Stimulated activated CD4-positive, alpha-beta T cell treated with anti-CD3 and anti-CD28 coated beads, TNF-alpha, amount 100 ng/mL, for 1 hour (primary cell): ENCODE measurements around the gene HINFP.

Experiments used
- DNase-seq, 3 donors: peaks; one replicate each; pipeline ENCODE4 v3.0.0-alpha.2; 2020; ENCODE audit warnings: low read depth in 3 of 3, low spot score in 1 of 3

The HINFP gene, protein sequence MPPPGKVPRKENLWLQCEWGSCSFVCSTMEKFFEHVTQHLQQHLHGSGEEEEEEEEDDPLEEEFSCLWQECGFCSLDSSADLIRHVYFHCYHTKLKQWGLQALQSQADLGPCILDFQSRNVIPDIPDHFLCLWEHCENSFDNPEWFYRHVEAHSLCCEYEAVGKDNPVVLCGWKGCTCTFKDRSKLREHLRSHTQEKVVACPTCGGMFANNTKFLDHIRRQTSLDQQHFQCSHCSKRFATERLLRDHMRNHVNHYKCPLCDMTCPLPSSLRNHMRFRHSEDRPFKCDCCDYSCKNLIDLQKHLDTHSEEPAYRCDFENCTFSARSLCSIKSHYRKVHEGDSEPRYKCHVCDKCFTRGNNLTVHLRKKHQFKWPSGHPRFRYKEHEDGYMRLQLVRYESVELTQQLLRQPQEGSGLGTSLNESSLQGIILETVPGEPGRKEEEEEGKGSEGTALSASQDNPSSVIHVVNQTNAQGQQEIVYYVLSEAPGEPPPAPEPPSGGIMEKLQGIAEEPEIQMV

DNA sequence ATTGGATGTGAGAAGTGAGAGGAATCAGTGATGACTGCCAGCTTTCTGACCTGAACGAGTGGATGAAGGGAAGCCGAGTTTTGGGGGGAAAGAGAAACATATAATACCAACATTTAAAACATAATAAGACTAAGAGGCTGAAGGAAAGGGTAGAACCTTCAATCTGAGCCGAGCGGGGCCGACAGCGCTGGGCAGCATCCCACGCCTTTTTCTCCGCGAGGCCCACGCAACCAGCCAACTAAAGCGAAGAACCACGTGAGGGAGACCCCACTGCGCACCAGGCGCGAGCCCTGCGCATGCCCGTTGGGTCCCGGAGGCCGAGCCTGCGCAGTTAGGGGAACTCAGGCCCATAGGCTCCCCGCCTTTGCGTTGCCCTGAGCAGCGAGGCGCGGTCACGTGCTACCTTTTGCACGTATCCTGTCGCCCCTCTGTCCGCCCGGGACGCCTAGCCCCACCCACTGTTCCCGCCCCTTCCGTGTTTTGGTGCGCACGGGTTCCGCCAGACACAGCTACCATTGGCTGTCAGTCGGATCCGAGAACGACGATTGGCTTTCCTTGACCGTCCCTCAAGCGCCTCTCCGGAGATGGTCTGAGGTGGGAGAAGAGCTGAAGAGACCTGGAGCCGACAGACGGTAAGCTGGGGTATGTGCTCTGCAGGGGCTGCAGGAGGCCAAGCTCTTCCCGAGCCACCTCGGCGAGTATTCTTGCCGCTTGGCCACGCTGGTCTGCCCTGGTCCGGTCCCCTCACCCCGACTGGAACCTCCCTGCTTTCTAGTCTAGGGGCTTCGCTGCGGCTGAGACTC lies at the start of gene HINFP:
HINFP (plus strand) TSS at position 573 of the 803 bp plus-strand sequence. CDS start 5,365 bp downstream, outside the sequence.
- peak; percentile 99 for DNase-seq

DNA sequence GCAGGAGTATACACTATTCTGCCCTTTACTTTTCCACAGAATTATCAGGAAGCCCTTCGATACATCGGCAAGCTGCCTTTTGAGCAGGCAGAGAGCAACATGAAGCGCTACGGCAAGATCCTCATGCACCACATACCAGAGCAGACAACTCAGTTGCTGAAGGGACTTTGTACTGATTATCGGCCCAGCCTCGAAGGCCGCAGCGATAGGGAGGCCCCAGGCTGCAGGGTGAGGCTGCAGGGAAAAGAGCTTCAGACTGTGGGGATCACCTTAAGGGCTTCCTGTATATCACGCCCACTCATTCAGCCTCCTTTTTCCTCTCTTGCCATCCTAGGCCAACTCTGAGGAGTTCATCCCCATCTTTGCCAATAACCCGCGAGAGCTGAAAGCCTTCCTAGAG lies 43.5 kb upstream of the HINFP start:
- no peak for DNase-seq

DNA sequence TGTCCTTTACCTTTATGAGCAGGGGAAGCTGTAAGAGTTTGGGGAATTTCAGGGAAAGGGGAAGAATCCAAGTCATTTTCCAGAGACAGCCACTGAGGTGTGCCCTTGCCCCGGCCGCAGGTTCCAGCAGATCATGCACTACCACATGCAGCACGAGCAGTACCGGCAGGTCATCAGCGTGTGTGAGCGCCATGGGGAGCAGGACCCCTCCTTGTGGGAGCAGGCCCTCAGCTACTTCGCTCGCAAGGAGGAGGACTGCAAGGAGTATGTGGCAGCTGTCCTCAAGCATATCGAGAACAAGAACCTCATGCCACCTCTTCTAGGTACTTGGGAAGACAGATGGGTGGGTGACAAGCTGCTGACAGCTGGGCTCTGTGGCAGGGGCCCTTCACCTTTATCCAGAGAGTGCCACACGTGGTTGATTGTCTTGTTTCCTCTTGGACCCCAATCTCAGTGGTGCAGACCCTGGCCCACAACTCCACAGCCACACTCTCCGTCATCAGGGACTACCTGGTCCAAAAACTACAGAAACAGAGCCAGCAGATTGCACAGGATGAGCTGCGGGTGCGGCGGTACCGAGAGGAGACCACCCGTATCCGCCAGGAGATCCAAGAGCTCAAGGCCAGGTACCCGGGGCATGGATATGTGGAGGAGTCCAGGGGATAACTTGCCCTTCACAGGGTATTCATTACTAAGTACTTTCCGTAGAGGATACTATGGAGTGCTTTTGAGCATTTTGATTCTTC lies 42.5 kb upstream of the HINFP start:
- no peak for DNase-seq

DNA sequence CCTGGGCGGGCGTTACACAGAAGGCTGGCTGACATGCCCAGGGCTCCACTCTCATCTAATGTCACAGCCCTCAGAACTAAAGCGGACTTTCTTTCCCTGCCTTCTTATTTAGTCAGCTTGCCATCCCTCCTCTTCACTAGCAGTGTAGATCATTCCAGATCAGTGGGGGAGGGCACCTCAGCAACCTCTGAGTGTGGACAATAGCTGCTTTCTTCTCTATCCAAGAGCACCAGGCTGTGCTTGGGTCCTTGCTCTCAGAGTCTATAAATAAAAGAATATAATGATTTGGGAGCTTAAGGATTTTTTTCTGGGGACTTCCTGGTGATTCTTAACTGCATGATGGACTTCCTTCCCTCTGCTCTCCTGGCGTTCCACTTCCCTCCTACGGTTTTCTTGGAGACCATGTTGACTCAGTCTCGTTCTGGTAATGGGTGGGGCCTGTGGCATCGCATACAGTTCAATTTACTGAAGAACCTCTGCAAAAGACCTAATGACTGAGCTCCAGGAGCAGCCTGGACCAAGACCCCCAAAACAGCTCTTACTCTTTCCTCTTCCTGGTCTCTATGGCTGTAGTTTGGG lies 39.6 kb upstream of the HINFP start:
- no peak for DNase-seq

DNA sequence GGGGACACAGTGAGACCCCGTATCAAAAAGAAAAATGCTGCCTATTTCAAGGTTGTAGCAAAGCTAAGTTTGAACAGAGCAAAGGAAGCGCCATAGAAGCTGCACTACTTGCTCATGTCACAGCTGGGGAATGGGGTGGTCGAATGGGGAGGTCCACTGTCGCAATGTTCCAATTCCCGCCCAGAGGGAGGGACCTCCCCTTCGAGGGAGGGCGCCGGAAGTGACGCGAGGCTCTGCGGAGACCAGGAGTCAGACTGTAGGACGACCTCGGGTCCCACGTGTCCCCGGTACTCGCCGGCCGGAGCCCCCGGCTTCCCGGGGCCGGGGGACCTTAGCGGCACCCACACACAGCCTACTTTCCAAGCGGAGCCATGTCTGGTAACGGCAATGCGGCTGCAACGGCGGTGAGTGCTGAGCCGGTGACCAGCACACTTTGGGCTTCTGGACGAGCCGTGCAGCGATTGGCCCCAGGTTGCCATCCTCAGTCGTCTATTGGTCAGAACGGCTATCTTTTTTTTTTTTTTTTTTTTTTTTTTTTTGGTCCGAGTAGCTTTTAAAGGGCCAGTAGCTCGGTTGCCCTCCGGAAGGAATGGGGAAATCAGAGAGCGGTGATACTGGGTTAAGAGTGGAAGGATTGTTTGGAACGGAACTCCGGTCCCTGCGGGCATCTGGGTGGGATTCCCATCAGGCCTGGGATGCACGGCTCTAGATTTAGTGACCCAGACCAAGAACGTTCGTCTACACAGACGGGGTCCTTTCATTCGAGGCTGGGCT lies 36.5 kb upstream of the HINFP start, which contains the start of gene HMBS:
HMBS (plus strand) TSS at position 219 of the 774 bp plus-strand sequence; CDS start at position 372, 153 bp downstream.
- DNase-seq: peak; percentile 69 to 86 (median 70)

DNA sequence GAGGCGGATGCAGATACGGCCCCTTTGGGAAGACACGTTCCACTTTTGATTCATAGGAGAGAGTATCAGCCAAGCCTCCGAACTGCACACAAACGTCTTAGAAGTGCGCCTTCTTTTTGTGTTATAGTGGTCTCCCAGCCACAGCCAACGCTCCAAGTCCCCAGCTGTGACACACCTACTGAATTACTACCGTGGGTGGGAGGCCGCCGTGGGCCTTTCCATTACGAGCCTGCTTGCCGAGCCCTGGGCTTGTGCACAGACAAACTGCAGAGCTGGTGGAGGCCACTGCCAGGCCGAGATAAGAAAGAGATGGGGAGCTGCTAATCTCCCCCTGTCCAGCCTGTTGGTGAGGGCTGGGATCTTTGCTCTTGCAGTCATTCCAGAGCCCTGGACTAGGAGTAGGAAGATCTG lies 35.9 kb upstream of the HINFP start:
- no peak for DNase-seq

DNA sequence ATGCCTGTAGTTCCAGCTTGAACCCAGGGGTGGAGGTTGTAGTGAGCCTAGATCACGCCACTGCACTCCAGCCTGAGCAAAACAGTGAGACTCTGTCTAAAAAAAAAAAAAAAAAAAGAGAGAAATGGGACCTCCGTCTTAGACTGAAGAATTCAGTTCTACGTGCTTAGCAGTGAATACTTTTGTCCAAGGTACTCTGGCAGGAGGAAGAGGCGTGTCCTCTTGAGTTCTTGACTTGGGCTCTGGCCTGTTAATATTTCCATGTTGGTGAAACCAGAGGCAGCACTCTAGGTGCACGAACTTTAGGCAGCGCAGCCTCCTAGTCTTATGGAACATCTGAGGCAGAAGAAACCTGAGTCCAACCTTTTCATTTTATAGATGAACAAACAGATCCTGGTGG lies 34.3 kb upstream of the HINFP start:
- DNase-seq: no peak

DNA sequence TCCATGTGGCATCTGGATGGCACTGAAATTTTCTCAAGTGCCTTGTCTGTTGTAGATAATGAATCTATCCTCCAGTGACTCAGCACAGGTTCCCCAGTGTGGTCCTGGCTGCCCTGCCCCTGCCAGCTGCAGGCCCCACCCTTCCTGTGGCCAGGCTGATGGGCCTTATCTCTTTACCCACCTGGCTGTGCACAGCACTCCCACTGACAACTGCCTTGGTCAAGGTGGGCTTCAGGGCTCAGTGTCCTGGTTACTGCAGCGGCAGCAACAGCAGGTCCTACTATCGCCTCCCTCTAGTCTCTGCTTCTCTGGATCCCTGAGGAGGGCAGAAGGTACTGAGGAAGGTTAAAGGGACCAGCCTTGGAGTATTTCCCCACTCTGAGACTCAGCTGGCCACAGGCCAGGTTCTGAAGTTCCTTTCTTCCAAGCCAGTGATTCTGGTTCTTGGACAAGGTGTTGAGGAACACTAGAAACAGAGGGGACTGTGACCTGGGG lies 33.6 kb upstream of the HINFP start:
- no peak for DNase-seq

DNA sequence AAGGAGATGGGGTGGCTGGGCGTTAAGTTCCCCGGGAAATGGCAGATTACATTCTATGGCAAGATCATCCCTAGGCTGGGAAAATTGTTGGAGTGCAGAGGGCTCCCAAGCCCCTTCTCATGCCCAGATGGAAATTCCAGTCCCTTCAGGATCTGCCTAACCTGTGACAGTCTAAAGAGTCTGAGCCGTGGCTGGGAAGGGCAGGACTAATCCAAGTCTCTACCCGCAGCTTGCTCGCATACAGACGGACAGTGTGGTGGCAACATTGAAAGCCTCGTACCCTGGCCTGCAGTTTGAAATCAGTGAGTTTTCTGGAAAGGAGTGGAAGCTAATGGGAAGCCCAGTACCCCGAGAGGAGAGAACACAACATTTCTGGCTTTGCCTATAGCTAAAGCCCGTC lies 33.0 kb upstream of the HINFP start:
- no peak for DNase-seq

DNA sequence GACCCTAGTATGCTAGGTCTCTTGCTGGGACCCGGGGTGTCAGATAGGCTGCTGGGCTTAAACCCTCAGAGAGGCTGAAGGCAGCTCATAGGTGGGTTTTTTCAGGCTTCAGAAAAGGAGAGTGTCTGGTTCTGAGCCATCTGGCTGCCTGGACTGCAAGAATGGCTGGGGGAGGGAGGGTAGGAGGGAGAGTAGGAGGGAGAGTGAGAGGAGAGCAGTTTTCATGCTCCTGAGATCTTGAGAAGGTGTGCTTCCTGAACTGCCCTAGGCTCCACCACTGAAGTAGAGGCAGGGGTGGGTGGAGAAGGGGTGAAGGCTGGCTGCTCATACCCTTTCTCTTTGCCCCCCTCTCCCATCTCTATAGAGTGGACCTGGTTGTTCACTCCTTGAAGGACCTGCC lies 32.1 kb upstream of the HINFP start:
- DNase-seq: no peak

DNA sequence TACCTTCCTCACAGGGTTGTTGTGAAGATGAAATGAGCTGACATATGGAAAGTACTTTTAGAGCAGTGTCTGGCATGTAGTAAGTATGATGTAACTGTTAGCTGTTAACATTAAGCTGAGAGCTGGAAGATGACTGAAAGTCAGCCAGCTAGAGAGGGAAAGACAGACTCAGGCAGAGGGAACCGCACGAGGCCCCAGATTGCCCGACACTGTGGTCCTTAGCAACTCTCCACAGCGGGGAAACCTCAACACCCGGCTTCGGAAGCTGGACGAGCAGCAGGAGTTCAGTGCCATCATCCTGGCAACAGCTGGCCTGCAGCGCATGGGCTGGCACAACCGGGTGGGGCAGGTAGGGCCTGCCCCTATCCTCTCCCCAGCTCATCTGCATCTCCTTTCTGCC lies 30.2 kb upstream of the HINFP start:
- no peak for DNase-seq

DNA sequence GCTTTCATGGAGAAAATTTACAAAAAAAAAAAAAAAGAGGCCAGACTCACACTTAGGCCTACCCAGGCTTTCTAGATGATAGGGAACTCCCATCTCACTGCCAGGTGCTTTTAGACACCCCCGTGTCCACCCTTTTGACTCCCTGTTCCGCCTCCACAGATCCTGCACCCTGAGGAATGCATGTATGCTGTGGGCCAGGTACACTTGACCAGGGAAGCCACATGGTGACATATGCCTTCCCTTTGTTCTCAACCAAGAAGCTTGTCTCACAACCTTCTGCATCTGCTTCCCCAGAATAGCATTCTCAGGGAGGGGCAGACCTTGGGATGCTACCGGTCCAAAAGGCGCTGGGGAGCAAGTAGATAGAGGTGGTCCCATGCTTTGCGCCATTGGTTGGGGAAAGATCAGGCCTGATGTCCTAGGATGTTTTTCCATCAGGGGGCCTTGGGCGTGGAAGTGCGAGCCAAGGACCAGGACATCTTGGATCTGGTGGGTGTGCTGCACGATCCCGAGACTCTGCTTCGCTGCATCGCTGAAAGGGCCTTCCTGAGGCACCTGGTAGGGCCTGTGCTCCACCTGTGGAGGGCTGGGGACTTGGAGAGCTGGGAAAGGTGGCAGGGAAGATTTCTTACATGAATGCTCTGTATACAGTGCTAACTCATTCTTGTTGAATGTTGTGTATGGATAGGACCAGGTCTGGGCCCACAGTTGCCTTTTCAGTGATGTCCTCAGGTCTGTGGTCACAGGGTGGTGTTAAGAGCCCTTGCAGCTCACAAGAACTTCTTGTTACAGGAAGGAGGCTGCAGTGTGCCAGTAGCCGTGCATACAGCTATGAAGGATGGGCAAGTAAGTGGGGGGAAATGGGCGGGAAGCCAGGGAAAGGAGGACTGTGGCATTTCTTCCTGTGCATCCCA lies 29.2 kb upstream of the HINFP start:
- no peak for DNase-seq

DNA sequence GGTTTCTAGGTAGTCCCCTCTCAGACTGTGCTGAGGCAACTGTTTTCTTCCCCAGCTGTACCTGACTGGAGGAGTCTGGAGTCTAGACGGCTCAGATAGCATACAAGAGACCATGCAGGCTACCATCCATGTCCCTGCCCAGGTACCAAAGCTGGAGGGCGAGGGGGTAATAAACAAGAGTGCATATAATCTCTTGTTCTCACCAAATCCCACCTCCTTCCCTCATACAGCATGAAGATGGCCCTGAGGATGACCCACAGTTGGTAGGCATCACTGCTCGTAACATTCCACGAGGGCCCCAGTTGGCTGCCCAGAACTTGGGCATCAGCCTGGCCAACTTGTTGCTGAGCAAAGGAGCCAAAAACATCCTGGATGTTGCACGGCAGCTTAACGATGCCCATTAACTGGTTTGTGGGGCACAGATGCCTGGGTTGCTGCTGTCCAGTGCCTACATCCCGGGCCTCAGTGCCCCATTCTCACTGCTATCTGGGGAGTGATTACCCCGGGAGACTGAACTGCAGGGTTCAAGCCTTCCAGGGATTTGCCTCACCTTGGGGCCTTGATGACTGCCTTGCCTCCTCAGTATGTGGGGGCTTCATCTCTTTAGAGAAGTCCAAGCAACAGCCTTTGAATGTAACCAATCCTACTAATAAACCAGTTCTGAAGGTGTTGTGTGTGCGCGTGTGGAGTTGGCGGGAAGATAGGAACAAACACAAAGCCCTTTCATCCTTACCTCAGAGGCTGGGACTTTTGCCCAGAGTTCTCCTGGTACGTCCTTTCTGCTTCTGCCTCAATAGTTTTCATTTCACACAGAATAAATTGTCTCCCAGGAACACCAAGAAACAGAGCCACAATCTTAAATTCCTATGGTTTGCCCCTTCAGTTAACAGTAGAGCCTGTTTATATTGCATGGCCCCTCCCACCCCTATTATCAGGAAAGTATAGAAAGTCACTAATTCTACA lies 28.2 kb upstream of the HINFP start:
- DNase-seq: no peak

DNA sequence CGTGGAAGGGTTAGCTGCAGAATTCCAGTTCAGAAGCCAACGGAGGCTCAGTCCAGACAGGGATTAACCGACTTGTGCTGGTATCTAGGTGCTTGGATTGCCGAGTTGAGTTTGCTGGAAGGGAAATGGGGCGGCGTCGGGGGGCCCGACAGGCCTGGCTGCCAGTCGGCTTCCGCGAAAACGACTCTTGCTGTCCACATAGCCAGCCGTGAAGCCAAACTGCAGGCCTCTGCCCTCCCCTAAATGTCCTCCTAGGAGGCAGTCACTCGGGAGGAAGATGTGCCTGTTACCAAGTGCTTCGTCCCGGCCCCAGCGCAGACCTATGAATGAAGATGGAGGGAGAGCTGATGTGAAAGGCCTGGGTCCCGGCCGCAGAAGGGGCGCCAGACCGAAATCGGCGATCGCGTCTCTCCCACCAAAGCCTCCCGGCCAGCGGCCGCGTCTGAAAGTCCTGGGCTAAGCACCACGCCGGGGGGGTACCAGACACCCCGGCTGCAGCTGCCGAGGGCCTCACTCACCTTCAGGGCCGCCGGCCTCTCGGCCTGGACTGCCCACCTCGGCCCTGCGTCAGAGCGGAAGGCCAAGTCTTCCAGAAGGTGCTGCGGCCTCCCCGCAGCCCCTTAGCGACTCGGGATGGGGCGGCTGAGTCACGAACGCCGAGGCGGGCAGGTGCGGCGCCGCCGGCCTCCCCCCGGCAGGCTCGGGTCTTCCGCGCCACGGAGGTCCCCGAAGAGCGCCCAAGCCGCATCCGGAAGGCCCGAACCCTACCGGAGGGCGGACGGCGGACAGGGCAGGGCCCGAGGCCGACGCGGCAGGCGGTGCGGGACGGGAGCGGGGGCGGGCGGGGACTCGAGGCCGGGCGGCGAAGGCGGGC lies 27.2 kb upstream of the HINFP start:
- peak in 1 of 3 donors; percentile 39 for DNase-seq

DNA sequence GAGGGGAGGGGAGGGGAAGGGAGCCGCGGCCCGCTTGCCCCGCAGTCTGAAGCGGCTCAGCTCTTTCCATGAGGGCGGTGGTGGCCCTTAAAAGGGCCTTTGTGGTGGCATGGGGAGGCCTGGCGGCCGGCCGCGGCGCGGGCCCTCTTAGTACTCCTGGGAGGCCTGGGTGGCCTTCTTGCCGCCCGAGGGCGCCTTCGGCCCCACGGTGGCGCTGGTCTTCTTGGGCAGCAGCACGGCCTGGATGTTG lies 26.6 kb upstream of the HINFP start:
- peak in 2 of 3 donors; percentile 35 to 41 for DNase-seq

DNA sequence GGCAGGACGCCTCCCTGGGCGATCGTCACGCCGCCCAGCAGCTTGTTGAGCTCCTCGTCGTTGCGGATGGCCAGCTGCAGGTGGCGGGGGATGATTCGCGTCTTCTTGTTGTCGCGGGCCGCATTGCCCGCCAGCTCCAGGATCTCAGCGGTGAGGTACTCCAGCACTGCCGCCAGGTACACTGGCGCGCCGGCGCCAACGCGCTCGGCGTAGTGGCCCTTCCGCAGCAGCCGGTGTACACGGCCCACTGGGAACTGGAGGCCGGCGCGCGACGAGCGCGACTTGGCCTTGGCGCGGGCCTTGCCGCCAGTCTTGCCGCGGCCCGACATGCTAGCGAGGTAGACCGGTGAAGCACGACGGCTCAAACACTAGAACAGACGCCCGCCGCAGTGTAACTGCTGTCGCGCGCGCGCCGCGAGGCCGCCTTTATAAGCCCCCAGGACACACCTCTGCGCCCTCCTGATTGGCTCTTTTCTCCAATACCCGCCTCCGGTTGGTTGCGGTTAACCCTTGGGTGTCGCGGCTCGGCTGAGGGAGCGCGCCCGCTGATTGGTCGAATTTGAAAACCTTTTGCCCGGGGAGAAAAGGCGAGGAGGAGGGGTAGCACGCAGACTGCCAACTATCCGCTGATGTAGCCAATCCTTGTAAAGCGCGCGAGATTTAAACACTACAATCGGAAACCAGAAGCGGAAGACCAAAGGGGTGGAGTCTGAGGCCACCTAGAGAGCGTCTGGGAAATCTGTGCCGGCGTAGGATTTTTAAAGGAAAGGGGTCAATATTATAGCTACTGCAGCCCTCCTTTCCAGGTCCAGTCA lies 26.1 kb upstream of the HINFP start:
- DNase-seq: peak; percentile 96 to 99 (median 99)
